IMR-90 (cell line): ENCODE measurements around the gene NDUFAB1. TPM values are rescaled to one million over a fixed set of nuclear protein-coding genes. Genes with fewer than 3 reads are reported as not detected.
"Not testable (repeated sequence)": the region's sequence is repeated elsewhere in the genome, so short reads cannot be mapped to it uniquely, and the experiment has no call there.

Source experiments
- ATAC-seq: fragments of 200-7000 bp; cut with Tn5 transposase; 2 replicates; pipeline ENCODE4 v1.9.1; 2020; ENCODE audit warnings: low read depth, mild to moderate bottlenecking, moderate library complexity
- BruUV-seq: library from RNA; stranded (reverse); fragments of 400-500 nt; replicated peaks from 2 replicates; lab custom pipeline; 2021; lab: Mats Ljungman, UMichigan
- CTCF ChIA-PET: fragments of 300-600 bp; formaldehyde crosslinking; extraction: SDS; loops from one replicate; lab custom pipeline; 2021; ENCODE audit warnings: antibody characterized with exemption; lab: Yijun Ruan, JAX
- POLR2A ChIA-PET: fragments of 300-600 bp; sonication (Branson Sonifier 250); formaldehyde crosslinking; loops from one replicate; lab custom pipeline; 2022; ENCODE audit warnings: antibody characterized with exemption; ENCODE audit not compliant: unreplicated experiment; lab: Charles Lee
- DNase-seq: peaks from one replicate; pipeline ENCODE4 v3.0.0; 2013
- H2AFZ ChIP-seq: replicated peaks from 2 replicates; pipeline ENCODE3; 2013; ENCODE audit warnings: low read length, mild to moderate bottlenecking; ENCODE audit not compliant: poor library complexity
- H2AK5ac ChIP-seq: 2 replicates; pipeline ENCODE4 v1.6.1; 2013; ENCODE audit warnings: low read depth, low read length, inconsistent platforms
- H2AK9ac ChIP-seq: replicated peaks from 2 replicates; pipeline ENCODE3; 2013; ENCODE audit warnings: mild to moderate bottlenecking, low read depth, low read length, moderate library complexity; ENCODE audit not compliant: poor library complexity
- H2BK120ac ChIP-seq: 2 replicates; pipeline ENCODE4 v1.6.1; 2013; ENCODE audit warnings: low read depth, low read length, inconsistent platforms
- H2BK15ac ChIP-seq: 3 replicates; pipeline ENCODE4 v1.6.1; 2013; ENCODE audit warnings: low read depth, low read length, inconsistent platforms
- H2BK20ac ChIP-seq: 2 replicates; pipeline ENCODE4 v1.6.1; 2013; ENCODE audit warnings: low read depth, mild to moderate bottlenecking, inconsistent platforms, low read length, moderate library complexity
- H2BK5ac ChIP-seq: 2 replicates; pipeline ENCODE4 v1.6.1; 2013; ENCODE audit warnings: mild to moderate bottlenecking, low read depth, low read length, inconsistent platforms; ENCODE audit not compliant: poor library complexity, severe bottlenecking
- H3K14ac ChIP-seq: replicated peaks from 2 replicates; pipeline ENCODE4 v1.6.1; 2013; ENCODE audit warnings: low read depth, low read length, inconsistent platforms
- H3K18ac ChIP-seq: 2 replicates; pipeline ENCODE4 v1.6.1; 2013; ENCODE audit warnings: low read depth, low read length, control low read depth
- H3K23ac ChIP-seq: 2 replicates; pipeline ENCODE4 v1.6.1; 2013; ENCODE audit warnings: low read depth, low read length, inconsistent platforms
- H3K27ac ChIP-seq: 2 replicates; pipeline ENCODE4 v1.5.1; 2013; ENCODE audit warnings: mild to moderate bottlenecking, control low read depth, low read length; ENCODE audit not compliant: insufficient read depth
- H3K27me3 ChIP-seq: 2 replicates; pipeline ENCODE4 v1.6.1; 2013; ENCODE audit warnings: low read length; ENCODE audit not compliant: control insufficient read depth, insufficient read depth
- H3K36me3 ChIP-seq: 2 replicates; pipeline ENCODE4 v1.6.1; 2013; ENCODE audit warnings: low read length, mixed read lengths; ENCODE audit not compliant: control insufficient read depth, insufficient read depth
- H3K4ac ChIP-seq: 2 replicates; pipeline ENCODE4 v1.6.1; 2013; ENCODE audit warnings: low read depth, low read length, inconsistent platforms
- H3K4me1 ChIP-seq: 2 replicates; pipeline ENCODE4 v1.6.1; 2013; ENCODE audit warnings: low read length, mixed read lengths; ENCODE audit not compliant: control insufficient read depth, insufficient read depth
- H3K4me2 ChIP-seq: 2 replicates; pipeline ENCODE4 v1.6.1; 2013; ENCODE audit warnings: low read depth, mild to moderate bottlenecking, control low read depth, low read length, moderate library complexity
- H3K4me3 ChIP-seq: 2 replicates; pipeline ENCODE4 v1.5.1; 2013; ENCODE audit warnings: low read depth, mild to moderate bottlenecking, control low read depth, low read length, moderate library complexity; ENCODE audit not compliant: insufficient read depth
- H3K56ac ChIP-seq: 2 replicates; pipeline ENCODE4 v1.6.1; 2013; ENCODE audit warnings: low read length, inconsistent platforms; ENCODE audit not compliant: insufficient read depth; ENCODE audit errors: extremely low read depth
- H3K79me1 ChIP-seq, 2 experiments: 2 replicates each; pipeline ENCODE4 v1.6.1; 2013; ENCODE audit warnings: low read length in 2 of 2, inconsistent platforms in 1 of 2, low read depth in 1 of 2
- H3K9ac ChIP-seq: 2 replicates; pipeline ENCODE4 v1.6.1; 2013; ENCODE audit warnings: low read depth, low read length, control low read depth
- H3K9me1 ChIP-seq: 2 replicates; pipeline ENCODE4 v1.6.1; 2013; ENCODE audit warnings: low read length, inconsistent platforms; ENCODE audit not compliant: insufficient read depth
- H3K9me3 ChIP-seq: 2 replicates; pipeline ENCODE4 v1.6.1; 2013; ENCODE audit warnings: low read length; ENCODE audit not compliant: control insufficient read depth, insufficient read depth
- H4K20me1 ChIP-seq: 2 replicates; pipeline ENCODE4 v1.6.1; 2013; ENCODE audit warnings: low read length, inconsistent platforms; ENCODE audit not compliant: insufficient read depth
- H4K5ac ChIP-seq: 2 replicates; pipeline ENCODE4 v1.6.1; 2013; ENCODE audit warnings: mild to moderate bottlenecking, low read depth, low read length, control low read depth
- H4K8ac ChIP-seq, 2 experiments: 2 replicates each; pipeline ENCODE4 v1.6.1; 2013; ENCODE audit warnings: low read depth in 2 of 2, low read length in 2 of 2, control low read depth in 1 of 2, inconsistent platforms in 1 of 2
- H4K91ac ChIP-seq: 2 replicates; pipeline ENCODE4 v1.6.1; 2013; ENCODE audit warnings: low read depth, low read length, inconsistent platforms; ENCODE audit not compliant: insufficient read depth
- CEBPB ChIP-seq: IDR thresholded peaks from 2 replicates; pipeline ENCODE4 v1.6.1; 2012; ENCODE audit warnings: low read depth, low read length, improper control_type of control experiment
- CHD1 ChIP-seq: IDR thresholded peaks from 2 replicates; pipeline ENCODE4 v1.6.1; 2012; ENCODE audit warnings: low read depth, low read length, improper control_type of control experiment
- NFE2L2 ChIP-seq: fragments of 150-350 bp; IDR thresholded peaks from 2 replicates; pipeline ENCODE4 v1.6.1; 2016; ENCODE audit warnings: low read depth, mild to moderate bottlenecking, low read length
- POLR2A ChIP-seq: IDR thresholded peaks from 2 replicates; pipeline ENCODE4 v1.6.1; 2012; ENCODE audit warnings: mild to moderate bottlenecking, low read depth, low read length
- RAD21 ChIP-seq: IDR thresholded peaks from 2 replicates; pipeline ENCODE4 v1.6.1; 2012; ENCODE audit warnings: low read length, improper control_type of control experiment
- RFX5 ChIP-seq: IDR thresholded peaks from 2 replicates; pipeline ENCODE4 v1.8.0; 2012; ENCODE audit warnings: low read depth, mild to moderate bottlenecking, low read length, moderate library complexity
- WGBS, 2 experiments: methylation state at CpG; one replicate each; pipeline versions ENCODE4 v1.1.5 to v1.1.7; 2013; ENCODE audit warnings: missing lambda C conversion rate in 2 of 2; ENCODE audit not compliant: insufficient read length in 1 of 2; ENCODE audit errors: extremely low coverage in 2 of 2; 5-methylcytosine and 5-hydroxymethylcytosine counted together
- dilution Hi-C: fragments of 300-500 bp; cut with HindIII; formaldehyde crosslinking; loops from one replicate; pipeline ENCODE4 v1.14.3; 2018; ENCODE audit warnings: low sequenced_read_pairs; ENCODE audit not compliant: unreplicated experiment
- in situ Hi-C: fragments of 300-500 bp; cut with MboI; formaldehyde crosslinking; loops from 3 replicates; pipeline ENCODE4 v1.14.3; 2019; ENCODE audit warnings: low sequenced_read_pairs, inconsistent platforms, mixed read lengths
- intact Hi-C: fragments of 100-400 bp; cut with micrococcal nuclease; formaldehyde crosslinking; loops from 2 replicates; pipeline ENCODE4 v1.10.0; 2022
- polyA plus RNA-seq, 3 experiments: library from polyadenylated mRNA; depleted of rRNA; stranded (reverse); fragments of >200 nt; gene quantifications; 2 replicates each; pipeline ENCODE4 v1.2.3, GENCODE V29; 2012; ENCODE audit warnings: low replicate concordance in 1 of 3
- total RNA-seq: library from RNA; depleted of rRNA; stranded (reverse); fragments of >200 nt; gene quantifications from 2 replicates; pipeline ENCODE4 v1.2.3, GENCODE V29; 2012
- TF ChIP-seq, protein P1 (sequence below): fragments of 150-350 bp; IDR thresholded peaks from 2 replicates; pipeline ENCODE4 v1.6.1; 2017; ENCODE audit warnings: mild to moderate bottlenecking, antibody characterized with exemption, low read length, low read depth

The NDUFAB1 gene
- total and polyA plus RNA-seq, 2 of the 4 experiments (the other 2 are of a cell fraction) = 117 to 146 TPM

DNA sequence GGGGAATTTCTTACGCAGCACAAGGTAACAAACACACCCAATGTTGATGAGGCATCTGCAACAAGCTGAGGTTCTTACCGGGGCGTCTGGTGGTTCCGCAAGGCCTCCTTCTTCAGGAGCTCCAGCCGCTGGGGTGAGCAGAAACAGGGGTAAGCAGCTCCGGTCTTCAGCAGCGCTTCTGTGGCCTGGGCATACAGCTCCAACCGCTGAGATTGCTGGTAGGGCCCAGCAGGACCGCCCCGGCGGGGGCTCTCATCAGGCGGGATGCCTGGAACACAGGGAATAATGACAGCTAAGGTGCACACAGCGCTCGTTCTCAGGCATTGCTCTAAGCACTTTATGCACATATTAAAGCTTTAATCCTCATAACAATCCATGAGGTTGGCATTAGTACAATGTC, 51.7 kb downstream of the NDUFAB1 start:
- DNase-seq (no peak), ATAC-seq (no peak)
- Histone ChIP-seq H3K9me1 (no peaks in the 10 kb centered on the region), H2BK5ac (no peak overlapping the region), H3K56ac (no peak overlapping the region), H3K9ac (no peak overlapping the region), H2BK15ac (no peak overlapping the region), H4K91ac (no peak overlapping the region), H3K4me3 (no peak overlapping the region), H3K23ac (no peak overlapping the region), H3K27me3 (no peaks in the 10 kb centered on the region), H3K14ac (no peak overlapping the region), H3K79me1 (peaks cover 0 to 13% of the 10 kb centered on the region in 2 experiments; a peak in 2 of 4 replicates), H4K8ac (no peak overlapping the region), H2AFZ (no peak overlapping the region), H2AK9ac (peak overlapping the region; percentile 42), H3K9me3 (no peaks in the 10 kb centered on the region), H2BK120ac (no peak overlapping the region), H3K18ac (no peak overlapping the region), H4K20me1 (no peaks in the 10 kb centered on the region), H3K4me2 (no peak overlapping the region), H3K4me1 (no peaks in the 10 kb centered on the region), H4K5ac (no peak overlapping the region), H3K36me3 (peaks cover 49% of the 10 kb centered on the region), H2BK20ac (no peak overlapping the region), H3K27ac (no peak overlapping the region), H3K4ac (no peak overlapping the region), H2AK5ac (no peak overlapping the region)
- TF ChIP-seq RFX5 (no peak), POLR2A (no peak), RAD21 (no peak), CHD1 (no peak), NFE2L2 (no peak), CEBPB (no peak)
- TF ChIP-seq, protein P1, sequence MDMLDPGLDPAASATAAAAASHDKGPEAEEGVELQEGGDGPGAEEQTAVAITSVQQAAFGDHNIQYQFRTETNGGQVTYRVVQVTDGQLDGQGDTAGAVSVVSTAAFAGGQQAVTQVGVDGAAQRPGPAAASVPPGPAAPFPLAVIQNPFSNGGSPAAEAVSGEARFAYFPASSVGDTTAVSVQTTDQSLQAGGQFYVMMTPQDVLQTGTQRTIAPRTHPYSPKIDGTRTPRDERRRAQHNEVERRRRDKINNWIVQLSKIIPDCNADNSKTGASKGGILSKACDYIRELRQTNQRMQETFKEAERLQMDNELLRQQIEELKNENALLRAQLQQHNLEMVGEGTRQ = no peak
- BruUV-seq = no TSS peak
- dilution Hi-C loops (no loop called here), intact Hi-C loops (no loop called here), in situ Hi-C loops (no loop called here)
- CTCF ChIA-PET = no interaction called here
- 96% methylated on average over 4 of the region's 14 CpGs; no CpG with 5 or more reads in 1 of the 2 experiments for WGBS, 2 experiments
- POLR2A ChIA-PET = no interaction called here

DNA sequence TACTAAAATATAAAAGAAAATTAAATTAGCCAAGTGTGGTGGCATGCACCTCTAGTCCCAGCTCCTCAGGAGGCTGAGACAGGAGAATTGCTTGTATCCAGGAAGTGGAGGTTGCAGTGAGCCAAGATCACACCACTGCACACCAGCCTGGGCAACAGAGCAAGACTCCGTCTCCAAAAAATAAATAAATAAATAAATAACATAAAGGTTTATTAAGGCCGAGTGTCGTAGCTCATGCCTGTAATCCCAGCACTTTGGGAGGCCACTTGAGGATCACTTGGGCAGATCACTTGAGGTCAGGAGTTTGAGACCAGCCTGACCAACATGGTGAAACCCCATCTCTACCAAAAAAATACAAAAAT, 55.3 kb downstream of the NDUFAB1 start:
- H3K4me3 ChIP-seq, H2BK120ac ChIP-seq, H3K18ac ChIP-seq, H2AK5ac ChIP-seq, H3K9ac ChIP-seq, H3K4me2 ChIP-seq, ATAC-seq, BruUV-seq, H3K4ac ChIP-seq, in situ Hi-C loops, H3K14ac ChIP-seq, H4K5ac ChIP-seq, H4K20me1 ChIP-seq, H2BK20ac ChIP-seq, H3K9me3 ChIP-seq, H4K91ac ChIP-seq, H2AK9ac ChIP-seq, H3K4me1 ChIP-seq, H2BK5ac ChIP-seq, H2BK15ac ChIP-seq, H3K27me3 ChIP-seq, H3K9me1 ChIP-seq, POLR2A ChIA-PET, dilution Hi-C loops, intact Hi-C loops, DNase-seq, H3K23ac ChIP-seq, H2AFZ ChIP-seq, CTCF ChIA-PET, H4K8ac ChIP-seq, H3K27ac ChIP-seq, H3K56ac ChIP-seq: not testable (repeated sequence)
- WGBS, 2 experiments = no CpG with 5 or more reads among the region's 3 CpGs
- Histone ChIP-seq H3K36me3 (peaks cover 33% of the 10 kb centered on the region), H3K79me1 (peaks cover 4 to 32% of the 10 kb centered on the region in 2 experiments; a peak in 3 of 4 replicates)
